SKM-1 treated with dmso at 0.1 percent for 144 hours (cell line): Measurements from ENCODE around the gene PCDH19.
A peak's percentile ranks its signal among the peaks of the same experiment; 100 is the strongest.
"Not testable (repeated sequence)": the region's sequence is repeated elsewhere in the genome, so short reads cannot be mapped to it uniquely, and the experiment has no call there.

Experiments
- DNase-seq: peaks from one replicate; lab custom pipeline; 2025; ENCODE audit not compliant: unreplicated experiment; lab: John Stamatoyannopoulos, UW

Gene PCDH19, protein sequence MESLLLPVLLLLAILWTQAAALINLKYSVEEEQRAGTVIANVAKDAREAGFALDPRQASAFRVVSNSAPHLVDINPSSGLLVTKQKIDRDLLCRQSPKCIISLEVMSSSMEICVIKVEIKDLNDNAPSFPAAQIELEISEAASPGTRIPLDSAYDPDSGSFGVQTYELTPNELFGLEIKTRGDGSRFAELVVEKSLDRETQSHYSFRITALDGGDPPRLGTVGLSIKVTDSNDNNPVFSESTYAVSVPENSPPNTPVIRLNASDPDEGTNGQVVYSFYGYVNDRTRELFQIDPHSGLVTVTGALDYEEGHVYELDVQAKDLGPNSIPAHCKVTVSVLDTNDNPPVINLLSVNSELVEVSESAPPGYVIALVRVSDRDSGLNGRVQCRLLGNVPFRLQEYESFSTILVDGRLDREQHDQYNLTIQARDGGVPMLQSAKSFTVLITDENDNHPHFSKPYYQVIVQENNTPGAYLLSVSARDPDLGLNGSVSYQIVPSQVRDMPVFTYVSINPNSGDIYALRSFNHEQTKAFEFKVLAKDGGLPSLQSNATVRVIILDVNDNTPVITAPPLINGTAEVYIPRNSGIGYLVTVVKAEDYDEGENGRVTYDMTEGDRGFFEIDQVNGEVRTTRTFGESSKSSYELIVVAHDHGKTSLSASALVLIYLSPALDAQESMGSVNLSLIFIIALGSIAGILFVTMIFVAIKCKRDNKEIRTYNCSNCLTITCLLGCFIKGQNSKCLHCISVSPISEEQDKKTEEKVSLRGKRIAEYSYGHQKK (N-terminal part only)

DNA sequence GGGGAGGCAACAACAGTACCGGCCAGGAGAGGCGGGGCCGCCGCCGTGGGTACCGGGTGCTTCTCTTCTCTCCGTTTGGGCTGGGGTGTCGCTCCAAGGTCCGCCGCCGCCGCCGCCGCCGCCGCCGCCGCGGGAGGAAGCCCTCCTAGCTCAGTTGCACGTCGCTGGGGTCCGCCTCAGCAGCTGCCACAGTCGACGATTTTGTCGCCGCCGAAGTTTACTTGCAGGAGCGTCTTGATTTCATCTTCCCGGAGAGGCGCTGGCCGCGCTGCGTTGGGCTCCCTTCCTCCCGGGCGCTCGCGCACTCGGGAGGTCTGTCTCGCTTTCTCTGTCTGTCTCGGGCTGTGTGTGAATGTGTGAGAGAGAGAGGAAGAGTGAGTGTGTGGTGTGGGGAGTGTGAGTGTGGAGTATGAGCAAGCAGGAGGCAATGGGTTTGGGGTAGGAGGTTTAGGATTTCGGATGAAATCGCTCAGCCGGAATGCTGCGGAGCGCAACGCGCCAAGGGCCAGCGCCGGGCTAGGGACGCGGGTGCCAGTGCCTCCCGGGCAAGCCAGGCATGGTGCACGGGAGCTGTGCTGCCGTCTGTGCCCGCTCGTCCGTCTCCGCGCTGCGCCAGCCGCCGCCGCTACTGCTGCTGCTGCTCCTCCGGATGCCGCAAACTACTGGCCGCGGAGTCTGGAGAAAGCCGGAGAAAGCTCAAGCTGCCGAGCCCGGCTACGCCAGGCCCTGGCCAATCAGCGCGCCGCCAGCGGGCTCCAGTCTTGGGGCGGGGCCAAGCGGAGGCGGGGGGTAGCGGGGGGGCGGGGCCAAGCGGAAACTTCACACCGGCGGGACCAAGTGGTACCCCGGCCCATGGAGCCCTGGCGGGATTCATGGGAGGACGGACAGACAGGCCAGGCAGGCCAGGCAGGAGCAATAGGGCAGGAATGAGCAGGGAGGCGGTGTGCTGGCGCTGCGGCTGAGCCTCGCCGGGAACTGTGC is at the start of gene PCDH19:
TSS of gene PCDH19 (minus strand) at position 664 of the 981 bp plus-strand sequence. CDS start 1,676 bp downstream, outside the sequence.
- DNase-seq = no peak

DNA sequence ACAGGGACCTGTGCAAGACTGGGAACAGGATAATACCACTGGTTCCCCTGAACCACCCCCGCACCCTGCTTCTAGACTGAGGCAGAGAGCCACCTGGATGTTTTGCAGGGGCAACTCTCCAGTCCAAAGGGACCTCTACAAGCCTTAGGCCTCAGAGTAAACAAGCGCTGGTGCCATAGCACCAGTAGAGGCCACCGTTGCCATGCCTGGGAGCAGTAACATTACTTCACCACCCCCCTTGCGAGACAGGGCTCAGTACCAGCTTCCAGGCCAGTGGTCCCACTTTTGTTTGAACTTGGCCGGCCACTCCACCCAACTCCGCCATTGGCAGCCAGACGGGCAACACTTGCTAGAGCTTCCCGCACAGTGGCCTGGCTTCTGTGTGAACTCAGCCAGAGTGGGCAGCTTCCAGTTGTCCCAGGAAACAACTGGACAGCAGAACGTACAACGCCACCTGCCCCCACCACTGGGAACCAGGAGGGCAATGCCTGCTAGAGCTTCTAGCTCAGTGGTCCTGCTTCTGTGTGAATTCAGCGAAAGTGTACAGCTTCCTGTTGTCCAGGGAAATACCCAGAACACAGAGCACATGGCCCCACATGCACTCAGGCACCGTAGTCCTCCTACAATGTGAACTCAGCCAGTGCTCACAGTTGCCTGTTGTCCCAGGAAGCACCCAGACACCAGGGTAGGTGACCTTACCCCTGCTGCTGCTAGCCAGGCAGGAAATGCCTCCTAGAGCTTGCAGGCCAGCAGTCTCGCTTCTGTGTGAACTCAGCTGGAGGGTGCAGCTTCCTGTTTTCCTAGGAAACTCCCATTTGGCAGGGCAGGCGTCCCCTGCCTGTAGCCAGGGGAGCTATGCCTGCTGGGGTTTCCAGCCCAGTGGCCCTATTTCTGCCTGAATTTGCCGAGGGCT is 39.9 kb upstream of the PCDH19 start:
- no peak for DNase-seq

DNA sequence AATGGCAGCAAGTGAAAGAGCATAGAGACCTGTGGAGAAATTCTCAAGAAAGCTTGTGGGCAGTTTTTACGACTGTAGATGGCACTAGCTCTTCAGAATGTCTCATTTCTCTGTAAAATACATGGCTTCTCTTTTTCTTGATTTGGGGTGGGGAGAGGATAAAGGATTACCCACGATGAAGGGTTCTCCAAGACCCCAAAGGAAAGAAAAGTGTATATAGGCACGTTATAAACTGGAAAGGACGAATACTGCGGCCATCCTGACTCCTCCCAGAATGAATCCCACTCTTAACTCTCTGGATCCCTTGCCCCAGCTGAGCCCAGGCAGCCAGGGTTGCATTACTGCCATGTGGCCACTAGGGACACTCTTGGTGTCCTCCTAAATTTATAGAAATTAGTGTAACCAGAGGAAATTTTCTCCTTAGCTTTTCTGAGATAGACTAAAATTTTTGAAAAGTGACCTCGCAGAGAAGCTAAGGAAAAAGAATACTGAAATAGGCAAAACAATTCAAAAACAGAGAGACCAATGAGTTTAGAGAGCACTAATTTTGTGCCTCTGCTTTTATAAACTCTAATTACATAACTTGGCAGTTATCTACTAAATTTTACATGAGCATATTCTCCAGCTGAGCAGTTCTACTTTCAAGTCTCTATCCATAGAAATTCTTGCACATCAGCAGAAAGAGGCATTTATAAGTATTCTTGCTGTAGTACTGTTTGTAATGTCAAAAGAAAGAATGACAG is 37.8 kb upstream of the PCDH19 start:
- DNase-seq = peak; percentile 20

DNA sequence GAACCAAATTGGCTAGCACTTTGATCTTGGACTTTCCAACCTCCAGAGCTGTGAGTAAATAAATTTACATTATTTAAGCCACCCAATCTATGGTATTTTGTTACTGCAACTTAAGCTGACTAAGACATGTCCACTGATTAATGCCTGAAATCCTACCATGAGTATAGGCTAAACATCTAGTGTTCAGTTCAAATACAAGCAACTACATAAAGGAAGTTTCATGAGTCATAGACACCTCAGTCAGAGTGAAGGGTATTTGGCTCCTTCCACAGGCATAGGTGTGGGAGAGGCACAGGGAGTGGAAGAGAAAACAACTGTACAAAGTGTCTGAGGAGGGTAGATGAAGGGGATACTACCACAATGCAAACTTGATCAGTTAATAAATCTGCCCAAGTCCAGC is 35.5 kb upstream of the PCDH19 start:
- DNase-seq = no peak

DNA sequence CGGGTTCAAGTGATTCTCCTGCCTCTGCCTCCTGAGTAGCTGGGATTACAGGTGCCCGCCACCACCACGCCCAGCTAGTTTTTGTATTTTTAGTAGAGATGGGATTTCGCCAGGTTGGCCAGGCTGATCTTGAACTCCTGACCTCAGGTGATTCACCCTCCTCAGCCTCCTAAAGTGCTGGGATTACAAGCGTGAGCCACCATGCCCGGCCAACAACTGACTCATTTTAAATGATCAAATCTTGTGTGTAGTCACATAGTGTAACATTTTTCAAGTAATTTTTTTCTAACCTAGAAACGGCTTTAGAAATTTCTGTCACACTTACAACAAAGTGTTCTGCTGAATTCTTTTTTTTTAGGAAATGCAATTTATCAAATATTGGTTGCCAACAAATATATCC is 31.2 kb upstream of the PCDH19 start:
- not testable (repeated sequence) for DNase-seq

DNA sequence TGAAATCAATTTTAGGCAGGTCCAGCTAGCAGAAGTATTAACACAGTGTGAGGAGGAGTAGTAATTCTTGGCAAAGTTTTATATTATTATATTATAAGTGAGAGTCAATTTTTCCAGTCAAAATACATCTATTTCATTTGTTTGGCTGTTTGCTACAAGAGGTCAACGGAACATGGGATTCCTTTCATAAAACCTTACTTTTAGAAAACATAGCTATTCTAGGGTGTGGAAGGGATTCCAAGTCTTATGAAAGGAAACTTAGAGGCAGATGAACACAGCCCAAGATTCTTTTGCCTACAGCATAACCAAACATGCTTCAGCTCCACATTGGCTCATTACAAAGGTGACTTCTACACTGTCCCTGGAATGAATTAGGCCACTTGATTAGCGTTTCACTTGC is 29.9 kb upstream of the PCDH19 start:
- DNase-seq = no peak

DNA sequence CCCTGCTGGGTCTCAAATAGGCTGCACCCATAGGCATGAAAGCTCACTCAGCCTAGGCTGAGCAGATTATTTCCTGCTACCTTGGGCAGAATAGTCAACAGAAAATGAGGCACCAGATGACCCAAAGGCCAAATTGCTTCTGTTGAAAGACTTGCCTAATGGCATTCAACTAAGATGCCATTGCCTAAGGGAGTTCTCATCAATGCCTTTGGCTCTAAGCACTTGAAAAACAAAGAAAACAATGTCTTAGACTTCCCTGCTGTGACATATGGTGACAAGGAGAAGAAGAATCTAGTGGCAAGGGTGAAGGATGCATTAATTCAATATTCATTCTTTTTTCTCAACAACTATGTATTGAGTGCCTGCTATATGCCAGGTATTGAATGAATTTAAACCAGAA is 25.7 kb upstream of the PCDH19 start:
- DNase-seq = no peak

DNA sequence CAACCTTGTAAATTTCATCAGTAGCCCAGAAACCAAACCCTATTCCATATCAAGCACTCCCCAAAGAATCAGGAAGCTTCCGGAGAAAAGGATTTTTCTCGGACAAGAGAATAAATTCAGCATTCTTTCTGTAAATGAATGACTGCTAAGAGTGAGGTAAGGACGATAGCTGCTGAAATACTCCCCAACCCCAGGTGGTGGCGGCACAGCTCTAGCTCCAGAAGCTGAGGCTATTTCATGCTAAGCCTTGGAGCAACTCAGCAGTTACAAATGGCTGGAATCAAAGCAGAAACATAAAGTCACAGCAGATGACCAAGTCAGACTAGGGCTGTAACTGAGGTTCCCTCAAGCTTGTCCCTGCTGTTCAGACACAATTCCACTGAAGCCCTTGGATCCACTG is 13.9 kb upstream of the PCDH19 start:
- DNase-seq = no peak

DNA sequence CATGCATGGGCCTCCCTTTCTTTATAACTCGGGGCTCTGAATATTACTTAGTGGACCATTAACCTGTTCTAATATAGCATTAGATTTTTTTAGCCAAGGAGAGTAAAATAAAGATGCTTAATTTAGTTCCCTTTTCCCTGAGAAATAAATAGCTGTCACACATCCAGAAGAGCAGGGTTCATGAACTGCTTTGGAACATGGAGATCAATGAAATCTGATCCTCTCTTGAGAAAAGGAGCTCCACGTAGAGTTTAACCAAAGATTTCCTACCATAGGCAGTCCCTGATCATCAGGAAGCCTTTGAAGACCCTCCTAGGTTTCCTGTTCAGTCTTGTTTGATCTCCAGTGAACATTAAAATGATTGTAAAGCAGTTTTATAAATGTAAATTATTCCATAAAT is 8.5 kb upstream of the PCDH19 start:
- DNase-seq = no peak

DNA sequence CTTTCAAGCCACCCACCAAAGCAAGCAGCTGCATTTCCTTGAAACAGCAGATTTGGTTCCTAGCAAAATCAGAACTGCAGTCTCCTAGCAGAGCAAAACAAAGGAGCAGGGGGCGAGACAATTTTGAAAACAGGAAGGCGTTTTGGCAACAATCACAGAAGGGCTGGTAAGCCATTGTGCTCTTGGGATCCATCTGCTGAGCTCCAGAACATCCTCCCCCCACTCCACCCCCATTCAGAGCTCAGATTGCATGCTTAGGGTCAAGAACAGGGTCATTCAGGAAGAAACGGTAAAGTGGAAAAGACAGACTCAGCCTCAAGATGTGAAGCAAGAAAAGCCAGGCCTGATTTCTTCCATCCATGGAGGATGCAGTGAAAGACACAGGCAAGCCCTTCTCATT is 7.6 kb upstream of the PCDH19 start:
- DNase-seq = no peak

DNA sequence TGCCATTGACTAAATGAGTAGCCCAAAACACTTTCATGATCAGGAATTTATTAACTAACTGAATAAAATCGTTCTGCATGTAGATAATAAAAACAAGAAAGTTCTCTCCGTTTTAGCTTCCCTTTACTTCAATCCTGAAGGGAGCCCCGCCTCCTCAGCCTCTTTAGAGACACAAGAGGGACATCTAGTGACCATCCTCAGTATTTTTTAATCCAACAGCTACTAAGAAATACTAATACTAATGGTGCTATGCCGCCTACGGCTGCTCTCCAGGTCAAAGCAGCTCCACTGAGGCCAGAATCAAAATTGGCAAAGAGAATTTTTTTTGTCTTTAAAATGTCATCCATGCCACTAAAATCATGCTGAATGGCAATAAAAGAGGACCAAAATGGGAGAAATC is 3.2 kb upstream of the PCDH19 start:
- DNase-seq = peak; percentile 34

DNA sequence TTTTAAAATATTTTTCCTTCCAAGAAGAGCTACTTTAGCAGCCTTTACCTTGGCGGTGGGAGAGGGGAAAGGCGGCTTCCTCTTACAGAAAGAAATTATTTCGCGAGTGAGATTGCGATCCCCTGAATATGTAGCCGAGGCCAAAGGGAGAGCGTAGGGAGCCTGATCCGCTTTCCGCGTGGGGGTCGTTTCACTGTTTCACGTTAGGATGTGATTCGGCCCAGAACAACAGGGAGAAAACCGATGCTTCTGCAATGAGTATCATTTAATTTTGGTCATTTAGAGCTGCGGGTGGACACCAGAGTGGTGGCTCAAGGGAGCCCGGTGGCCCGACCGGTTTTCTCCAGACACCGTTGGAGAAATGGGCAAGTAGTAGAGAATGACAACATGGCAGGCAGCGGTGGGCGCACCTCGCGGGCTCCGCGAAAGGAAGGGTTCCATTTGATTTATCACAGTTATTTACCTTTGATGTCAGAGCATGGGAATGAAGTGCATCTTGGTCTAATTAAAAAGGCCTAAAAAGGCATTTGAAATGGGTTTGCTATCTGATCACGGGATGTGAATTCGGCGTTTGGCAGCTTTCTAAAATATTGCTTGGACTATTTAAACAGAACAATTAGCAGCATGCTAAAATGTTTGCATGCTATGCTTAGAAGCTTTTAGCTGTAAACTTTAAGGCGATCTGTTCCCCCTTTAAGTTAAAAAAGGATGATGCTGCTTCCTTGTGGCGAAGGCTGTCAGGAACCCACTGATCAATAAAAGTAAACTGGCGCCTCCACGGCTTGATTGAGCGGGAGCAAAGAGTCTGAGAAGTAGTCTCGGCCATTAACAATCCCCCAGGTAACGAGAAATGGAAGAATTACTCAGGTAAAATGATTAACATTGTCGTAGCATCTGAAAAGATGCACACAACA is 2.0 kb upstream of the PCDH19 start:
- no peak for DNase-seq

DNA sequence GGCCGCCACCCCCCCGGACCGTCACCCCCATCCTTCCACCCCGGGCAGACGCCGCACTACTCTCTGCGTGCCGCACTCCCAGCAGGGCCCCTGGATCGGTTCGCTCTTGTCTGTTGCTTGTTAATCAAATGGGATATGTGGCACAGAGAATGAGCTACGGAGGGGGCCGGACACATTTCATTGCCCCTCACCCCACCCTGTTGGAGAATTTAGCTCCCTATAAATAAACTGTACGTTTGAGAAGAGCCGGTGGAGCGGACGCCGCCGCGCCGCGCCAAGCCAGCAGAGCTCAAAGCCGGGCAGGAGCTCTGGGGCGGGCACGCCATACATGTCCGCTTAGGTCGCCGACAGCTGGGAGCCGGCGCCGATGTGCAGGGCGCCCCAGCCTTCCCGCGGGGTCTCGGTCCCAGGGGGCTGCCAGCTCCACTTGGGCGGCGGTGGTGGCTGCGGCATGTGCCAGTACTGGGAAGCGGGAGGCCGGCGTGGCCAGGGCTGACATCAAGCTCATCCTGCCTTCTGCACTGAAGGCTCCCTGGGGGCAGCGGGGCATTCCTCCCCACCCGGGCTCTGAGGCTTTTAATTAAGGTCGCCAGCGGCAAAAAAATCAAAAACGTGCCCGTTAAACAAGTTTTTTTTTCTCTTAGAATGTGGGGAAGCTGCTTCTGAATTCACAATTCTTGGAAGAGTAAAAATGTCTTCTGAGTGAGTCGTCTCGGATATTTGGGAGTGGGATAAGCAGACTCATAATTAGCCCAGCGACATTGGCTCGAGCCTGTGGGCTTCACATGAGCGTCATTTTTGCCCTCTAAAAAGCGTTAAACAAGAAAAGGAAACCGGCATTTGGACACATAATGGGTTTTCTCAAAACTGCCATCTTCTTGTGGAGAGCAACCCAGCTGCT is 1.1 kb upstream of the PCDH19 start:
- DNase-seq = no peak

DNA sequence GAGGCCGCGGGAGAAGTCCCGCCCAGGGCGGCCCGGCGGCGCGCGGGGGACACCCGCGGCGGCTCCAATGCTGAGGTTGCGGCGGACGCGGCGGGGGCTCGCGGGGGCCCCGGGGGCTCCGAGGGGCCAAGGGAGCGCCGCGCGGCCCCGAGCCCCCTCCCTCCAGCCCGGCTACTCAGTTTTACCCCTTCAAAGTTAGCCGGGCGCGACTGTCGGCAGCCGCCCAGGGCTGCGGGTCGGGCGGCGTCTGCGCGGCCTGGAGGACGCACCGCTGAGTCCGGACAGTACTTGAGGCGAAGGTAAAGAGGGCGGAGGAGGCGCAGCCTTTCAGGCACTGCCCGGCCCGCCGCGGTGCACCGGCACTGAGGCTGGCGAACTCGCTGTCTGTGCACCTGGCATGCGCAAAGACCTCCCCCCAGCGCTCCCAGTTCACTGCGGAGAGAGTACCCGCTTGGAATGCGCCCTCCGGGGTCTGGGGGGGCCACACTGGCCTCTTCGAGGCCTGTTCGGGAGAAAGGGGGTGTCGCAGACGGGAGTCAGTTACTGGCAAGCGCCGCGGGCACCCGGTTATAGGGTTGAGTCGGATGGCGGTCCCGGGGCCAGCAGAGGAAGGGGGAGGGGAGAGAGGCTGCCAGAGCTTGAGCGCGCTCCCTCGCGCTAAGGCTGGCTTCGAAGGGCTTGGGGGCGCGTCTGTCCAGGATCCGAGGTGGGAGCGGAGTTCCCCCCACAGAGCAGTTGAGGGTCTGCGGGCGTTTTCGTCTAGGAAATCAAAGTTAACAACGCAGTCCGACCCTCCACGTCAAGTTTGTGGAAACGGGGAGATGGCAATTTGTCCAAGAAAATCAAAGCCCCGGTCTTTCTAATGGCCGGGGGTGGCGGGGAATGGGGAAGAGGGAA is 1.1 kb downstream of the PCDH19 start:
- DNase-seq = no peak

DNA sequence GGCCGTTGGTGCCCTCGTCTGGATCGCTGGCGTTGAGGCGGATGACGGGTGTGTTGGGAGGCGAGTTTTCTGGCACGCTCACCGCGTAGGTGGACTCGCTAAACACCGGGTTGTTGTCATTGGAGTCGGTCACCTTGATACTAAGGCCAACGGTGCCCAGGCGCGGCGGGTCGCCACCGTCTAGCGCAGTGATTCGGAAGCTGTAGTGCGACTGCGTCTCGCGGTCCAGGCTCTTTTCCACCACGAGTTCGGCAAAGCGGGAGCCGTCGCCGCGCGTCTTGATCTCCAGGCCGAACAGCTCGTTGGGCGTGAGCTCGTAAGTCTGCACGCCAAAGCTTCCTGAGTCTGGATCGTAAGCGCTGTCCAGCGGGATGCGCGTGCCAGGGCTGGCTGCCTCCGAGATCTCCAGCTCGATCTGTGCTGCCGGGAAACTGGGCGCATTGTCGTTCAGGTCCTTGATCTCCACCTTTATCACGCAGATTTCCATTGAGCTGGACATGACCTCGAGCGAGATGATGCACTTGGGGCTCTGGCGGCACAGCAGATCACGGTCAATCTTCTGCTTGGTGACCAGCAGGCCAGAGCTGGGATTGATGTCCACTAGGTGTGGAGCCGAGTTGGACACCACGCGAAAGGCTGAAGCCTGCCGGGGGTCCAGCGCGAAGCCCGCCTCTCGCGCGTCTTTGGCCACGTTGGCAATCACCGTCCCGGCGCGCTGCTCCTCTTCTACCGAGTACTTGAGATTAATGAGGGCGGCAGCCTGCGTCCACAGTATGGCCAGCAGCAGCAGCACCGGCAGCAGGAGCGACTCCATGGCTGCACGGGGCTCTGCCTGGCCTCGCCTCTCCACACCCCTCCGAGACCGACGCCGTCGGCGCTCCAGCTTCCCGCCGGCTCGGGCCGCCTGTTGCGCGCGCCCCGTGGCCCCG is 2.0 kb downstream of the PCDH19 start:
- DNase-seq = no peak
